ENCODE measurements around the gene ART1.
"Not testable (repeated sequence)": the region's sequence is repeated elsewhere in the genome, so short reads cannot be mapped to it uniquely, and the experiment has no call there.

The ART1 gene

DNA sequence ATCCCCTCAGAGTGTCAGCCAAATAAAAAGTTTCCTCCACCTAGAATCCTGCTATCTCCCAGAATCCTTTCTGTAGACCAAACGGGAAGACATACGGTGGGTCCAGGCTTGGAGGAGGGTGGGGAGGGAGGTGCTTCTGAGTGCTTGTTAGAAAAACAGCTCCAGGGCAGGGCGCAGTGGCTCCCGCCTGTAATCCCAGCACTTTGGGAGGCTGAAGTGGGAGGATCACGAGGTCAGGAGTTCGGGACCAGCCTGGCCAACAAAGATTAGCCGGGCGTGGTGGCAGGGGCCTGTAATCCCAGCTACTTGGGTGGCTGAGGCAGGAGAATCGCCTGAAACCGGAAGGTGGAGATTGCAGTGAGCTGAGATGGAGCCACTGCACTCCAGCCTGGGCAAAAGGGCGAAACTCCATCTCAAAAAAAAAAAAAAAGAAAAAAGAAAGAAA is 1.8 kb upstream of the ART1 start:
- H3K36me3 ChIP-seq (ENCODE audit: control insufficient read depth in 1 of 2, insufficient read depth in 2 of 2, low read depth in 1 of 2, low read length in 2 of 2); H3K23ac ChIP-seq (ENCODE audit: low read length in 2 of 2); H3K18ac ChIP-seq (ENCODE audit: low read depth in 1 of 2, low read length in 2 of 2); H2BK120ac ChIP-seq (ENCODE audit: low read depth, low read length); H3K14ac ChIP-seq (ENCODE audit: low read length in 2 of 2); H3K79me1 ChIP-seq (replicated peaks; ENCODE audit: low read length, poor library complexity, severe bottlenecking); H4K8ac ChIP-seq (ENCODE audit: low read length); H3K4ac ChIP-seq (ENCODE audit: low read depth in 1 of 2, low read length in 2 of 2); H4K91ac ChIP-seq (ENCODE audit: low read length); H3K27ac ChIP-seq (ENCODE audit: low read length, poor library complexity, severe bottlenecking); DNase-seq; H2BK12ac ChIP-seq (ENCODE audit: low read length in 2 of 2); H2BK15ac ChIP-seq (ENCODE audit: low read depth, poor library complexity, severe bottlenecking); H2AK5ac ChIP-seq (ENCODE audit: low read length, severe bottlenecking); H2AFZ ChIP-seq (ENCODE audit: low read depth, low read length); H2BK5ac ChIP-seq (ENCODE audit: low read depth, low read length, poor library complexity, severe bottlenecking); H3K9me3 ChIP-seq (ENCODE audit: control insufficient read depth, low read length): not testable (repeated sequence)
- Histone ChIP-seq H3K4me2 (ENCODE audit: low read length, poor library complexity, severe bottlenecking) (peak overlapping the region; percentile 92), H3K4me1 (ENCODE audit: control insufficient read depth, insufficient read depth, low read depth, low read length) (peaks cover 12% of the 10 kb centered on the region), H3K4me3 (ENCODE audit: insufficient read depth in 1 of 2, low read depth in 1 of 2, low read length in 2 of 2) (peak overlapping the region in 1 of 2 experiments; percentile 82), H3K27me3 (ENCODE audit: control insufficient read depth in 1 of 2, insufficient read depth in 1 of 2, low read length in 2 of 2) (peaks cover 0 to 24% of the 10 kb centered on the region in 2 experiments), H3K9ac (ENCODE audit: low read length) (peak overlapping the region; percentile 85)
- WGBS: 51% methylated on average over 11 of the region's 11 CpGs

GRCh38 chr11:3645552-3645951 is 624 bp downstream of the ART1 start:
- 94% methylated on average over 7 of the region's 7 CpGs for WGBS
- Histone ChIP-seq H2BK120ac (ENCODE audit: low read depth, low read length) (no peak overlapping the region), H3K9ac (ENCODE audit: low read length) (no peak overlapping the region)

GRCh38 chr11:3648843-3649242 is 3.9 kb downstream of the ART1 start:
- 79% methylated on average over 13 of the region's 13 CpGs for WGBS
- H2BK5ac ChIP-seq (ENCODE audit: low read depth, low read length, poor library complexity, severe bottlenecking); H2BK15ac ChIP-seq (ENCODE audit: low read depth, poor library complexity, severe bottlenecking); H3K4me2 ChIP-seq (ENCODE audit: low read length, poor library complexity, severe bottlenecking); H3K4me3 ChIP-seq (ENCODE audit: insufficient read depth in 1 of 2, low read depth in 1 of 2, low read length in 2 of 2); H3K36me3 ChIP-seq (ENCODE audit: control insufficient read depth in 1 of 2, insufficient read depth in 2 of 2, low read depth in 1 of 2, low read length in 2 of 2); H3K23ac ChIP-seq (ENCODE audit: low read length in 2 of 2); H3K18ac ChIP-seq (ENCODE audit: low read depth in 1 of 2, low read length in 2 of 2); DNase-seq; H2BK12ac ChIP-seq (ENCODE audit: low read length in 2 of 2); H3K4ac ChIP-seq (ENCODE audit: low read depth in 1 of 2, low read length in 2 of 2); H3K9ac ChIP-seq (ENCODE audit: low read length); H2BK120ac ChIP-seq (ENCODE audit: low read depth, low read length); H3K79me1 ChIP-seq (replicated peaks; ENCODE audit: low read length, poor library complexity, severe bottlenecking); H4K91ac ChIP-seq (ENCODE audit: low read length); H3K4me1 ChIP-seq (ENCODE audit: control insufficient read depth, insufficient read depth, low read depth, low read length); H4K8ac ChIP-seq (ENCODE audit: low read length); H3K14ac ChIP-seq (ENCODE audit: low read length in 2 of 2); H3K9me3 ChIP-seq (ENCODE audit: control insufficient read depth, low read length); H2AK5ac ChIP-seq (ENCODE audit: low read length, severe bottlenecking); H2AFZ ChIP-seq (ENCODE audit: low read depth, low read length); H3K27ac ChIP-seq (ENCODE audit: low read length, poor library complexity, severe bottlenecking): not testable (repeated sequence)
- H3K27me3 ChIP-seq (ENCODE audit: control insufficient read depth in 1 of 2, insufficient read depth in 1 of 2, low read length in 2 of 2): peaks cover 0 to 36% of the 10 kb centered on the region in 2 experiments

More at GRCh38 chr11:3645552-3645951, 624 bp downstream of the ART1 start:
- H3K4ac ChIP-seq (ENCODE audit: low read depth in 1 of 2, low read length in 2 of 2): no peak overlapping the region
- no peak overlapping the region for H3K14ac ChIP-seq (ENCODE audit: low read length in 2 of 2)
- no peak overlapping the region for H3K23ac ChIP-seq (ENCODE audit: low read length in 2 of 2)
- no peak overlapping the region for H2BK15ac ChIP-seq (ENCODE audit: low read depth, poor library complexity, severe bottlenecking)
- DNase-seq: no peak
- peaks cover 0 to 40% of the 10 kb centered on the region in 2 experiments for H3K27me3 ChIP-seq (ENCODE audit: control insufficient read depth in 1 of 2, insufficient read depth in 1 of 2, low read length in 2 of 2)
- no peak overlapping the region for H3K4me2 ChIP-seq (ENCODE audit: low read length, poor library complexity, severe bottlenecking)
- H4K8ac ChIP-seq (ENCODE audit: low read length): no peak overlapping the region
- peaks cover 12% of the 10 kb centered on the region for H3K4me1 ChIP-seq (ENCODE audit: control insufficient read depth, insufficient read depth, low read depth, low read length)
- H3K18ac ChIP-seq (ENCODE audit: low read depth in 1 of 2, low read length in 2 of 2): no peak overlapping the region
- H2AFZ ChIP-seq (ENCODE audit: low read depth, low read length): no peak overlapping the region
- H2BK12ac ChIP-seq (ENCODE audit: low read length in 2 of 2): no peak overlapping the region
- no peak overlapping the region for H2AK5ac ChIP-seq (ENCODE audit: low read length, severe bottlenecking)
- no peak overlapping the region for H3K4me3 ChIP-seq (ENCODE audit: insufficient read depth in 1 of 2, low read depth in 1 of 2, low read length in 2 of 2)
- no peaks in the 10 kb centered on the region for H3K9me3 ChIP-seq (ENCODE audit: control insufficient read depth, low read length)
- H3K27ac ChIP-seq (ENCODE audit: low read length, poor library complexity, severe bottlenecking): no peak overlapping the region
- no peak overlapping the region for H2BK5ac ChIP-seq (ENCODE audit: low read depth, low read length, poor library complexity, severe bottlenecking)
- no peaks in the 10 kb centered on the region for H3K79me1 ChIP-seq (replicated peaks; ENCODE audit: low read length, poor library complexity, severe bottlenecking)
- H3K36me3 ChIP-seq (ENCODE audit: control insufficient read depth in 1 of 2, insufficient read depth in 2 of 2, low read depth in 1 of 2, low read length in 2 of 2): no peaks in the 10 kb centered on the region
- H4K91ac ChIP-seq (ENCODE audit: low read length): no peak overlapping the region

GRCh38 chr11:3649374-3649773 is 4.4 kb downstream of the ART1 start:
- H4K91ac ChIP-seq (ENCODE audit: low read length); DNase-seq; H3K14ac ChIP-seq (ENCODE audit: low read length in 2 of 2); H3K9me3 ChIP-seq (ENCODE audit: control insufficient read depth, low read length); H3K4me2 ChIP-seq (ENCODE audit: low read length, poor library complexity, severe bottlenecking); H2BK120ac ChIP-seq (ENCODE audit: low read depth, low read length); H3K18ac ChIP-seq (ENCODE audit: low read depth in 1 of 2, low read length in 2 of 2); H2BK15ac ChIP-seq (ENCODE audit: low read depth, poor library complexity, severe bottlenecking); H3K79me1 ChIP-seq (replicated peaks; ENCODE audit: low read length, poor library complexity, severe bottlenecking); H2AFZ ChIP-seq (ENCODE audit: low read depth, low read length); H2AK5ac ChIP-seq (ENCODE audit: low read length, severe bottlenecking); H3K9ac ChIP-seq (ENCODE audit: low read length); H2BK12ac ChIP-seq (ENCODE audit: low read length in 2 of 2); H3K4ac ChIP-seq (ENCODE audit: low read depth in 1 of 2, low read length in 2 of 2); H3K27ac ChIP-seq (ENCODE audit: low read length, poor library complexity, severe bottlenecking); H3K4me3 ChIP-seq (ENCODE audit: insufficient read depth in 1 of 2, low read depth in 1 of 2, low read length in 2 of 2); H4K8ac ChIP-seq (ENCODE audit: low read length); H2BK5ac ChIP-seq (ENCODE audit: low read depth, low read length, poor library complexity, severe bottlenecking); H3K36me3 ChIP-seq (ENCODE audit: control insufficient read depth in 1 of 2, insufficient read depth in 2 of 2, low read depth in 1 of 2, low read length in 2 of 2); H3K4me1 ChIP-seq (ENCODE audit: control insufficient read depth, insufficient read depth, low read depth, low read length); H3K23ac ChIP-seq (ENCODE audit: low read length in 2 of 2): not testable (repeated sequence)
- peaks cover 0 to 36% of the 10 kb centered on the region in 2 experiments for H3K27me3 ChIP-seq (ENCODE audit: control insufficient read depth in 1 of 2, insufficient read depth in 1 of 2, low read length in 2 of 2)
- 52% methylated on average over 9 of the region's 9 CpGs for WGBS

Measured in mesenchymal stem cell (in vitro differentiated cells and primary cell).